HG02798 (cell line): ENCODE results near the gene KIAA1614.

Experiments
- ATAC-seq: cut with Tn5 transposase; IDR thresholded peaks from one replicate; pipeline ENCODE4 v1.9.1; 2021; ENCODE audit warnings: mild to moderate bottlenecking; ENCODE audit not compliant: unreplicated experiment, poor library complexity

Gene KIAA1614

GRCh38 chr1:180976191-180976590 lies 63.5 kb downstream of the KIAA1614 start:
- no peak for ATAC-seq

GRCh38 chr1:180976732-180977357 lies 64.1 kb downstream of the KIAA1614 start:
- ATAC-seq: no peak

GRCh38 chr1:180981596-180982387 lies 69.1 kb downstream of the KIAA1614 start:
- peak; percentile 82 for ATAC-seq

GRCh38 chr1:180982422-180982821 lies 69.7 kb downstream of the KIAA1614 start:
- ATAC-seq: no peak

- no peak for ATAC-seq
Observed at GRCh38 chr1:180988253-180988752, 75.6 kb downstream of the KIAA1614 start.

- no peak for ATAC-seq
Observed at GRCh38 chr1:180994262-180994661, 81.6 kb downstream of the KIAA1614 start.

- ATAC-seq: no peak
Observed at GRCh38 chr1:180997843-180998504, 85.3 kb downstream of the KIAA1614 start.
